ENCODE results near the gene PNISR.

Gene PNISR

GRCh38 chr6:99353126-99353525, 72.0 kb downstream of the PNISR start:
- Histone ChIP-seq H3K9me3 (replicated peaks; ENCODE audit: insufficient read depth, low read length) (no peaks in the 10 kb centered on the region), H3K36me3 (replicated peaks; ENCODE audit: insufficient read depth, low read length) (no peaks in the 10 kb centered on the region), H3K4me3 (ENCODE audit: low read length) (no peak overlapping the region), H3K27me3 (replicated peaks; ENCODE audit: insufficient read depth, low read length) (no peaks in the 10 kb centered on the region), H3K9ac (ENCODE audit: low read length) (no peak overlapping the region), H3K4me2 (ENCODE audit: low read depth, low read length) (no peak overlapping the region), H3K27ac (ENCODE audit: low read length) (no peak overlapping the region), H4K20me1 (ENCODE audit: insufficient read depth, low read length) (no peaks in the 10 kb centered on the region), H3K4me1 (ENCODE audit: low read length) (no peaks in the 10 kb centered on the region), H2AFZ (ENCODE audit: low read length) (no peak overlapping the region), H3F3A (ENCODE audit: insufficient read depth, low read length) (peaks cover 6% of the 10 kb centered on the region; the same call in 1 of the 2 replicates), H3K79me2 (ENCODE audit: low read length) (no peaks in the 10 kb centered on the region), H3K9me2 (replicated peaks; ENCODE audit: insufficient read depth, low read length) (no peaks in the 10 kb centered on the region)
- TF ChIP-seq CTCF (IDR thresholded peaks at IDR 0.05; ENCODE audit: low read length): no peak
- TF ChIP-seq EZH2phosphoT487 (IDR thresholded peaks at IDR 0.05; ENCODE audit: low read length): no peak
- TF ChIP-seq EZH2 (optimal IDR thresholded peaks at IDR 0.05; ENCODE audit: low read depth, low read length): no peak
- no peak for DNase-seq

- no peaks in the 10 kb centered on the region for H4K20me1 ChIP-seq (ENCODE audit: insufficient read depth, low read length)
- peak overlapping the region; percentile 70; the same call in 1 of the 2 replicates for H2AFZ ChIP-seq (ENCODE audit: low read length)
- H3K4me1 ChIP-seq (ENCODE audit: low read length): no peaks in the 10 kb centered on the region
- no peaks in the 10 kb centered on the region for H3K9me3 ChIP-seq (replicated peaks; ENCODE audit: insufficient read depth, low read length)
- no peaks in the 10 kb centered on the region for H3K9me2 ChIP-seq (replicated peaks; ENCODE audit: insufficient read depth, low read length)
- no peaks in the 10 kb centered on the region for H3K27me3 ChIP-seq (replicated peaks; ENCODE audit: insufficient read depth, low read length)
- peaks cover 6% of the 10 kb centered on the region; the same call in 1 of the 2 replicates for H3F3A ChIP-seq (ENCODE audit: insufficient read depth, low read length)
- H3K27ac ChIP-seq (ENCODE audit: low read length): no peak overlapping the region
- H3K4me3 ChIP-seq (ENCODE audit: low read length): peak overlapping the region; percentile 73
- H3K79me2 ChIP-seq (ENCODE audit: low read length): no peaks in the 10 kb centered on the region
- TF ChIP-seq CTCF (IDR thresholded peaks at IDR 0.05; ENCODE audit: low read length) (no peak), EZH2phosphoT487 (IDR thresholded peaks at IDR 0.05; ENCODE audit: low read length) (no peak), EZH2 (optimal IDR thresholded peaks at IDR 0.05; ENCODE audit: low read depth, low read length) (no peak)
- H3K4me2 ChIP-seq (ENCODE audit: low read depth, low read length): peak overlapping the region; percentile 94
- no peaks in the 10 kb centered on the region for H3K36me3 ChIP-seq (replicated peaks; ENCODE audit: insufficient read depth, low read length)
- no peak for DNase-seq
- H3K9ac ChIP-seq (ENCODE audit: low read length): no peak overlapping the region
Measured at GRCh38 chr6:99350573-99350972, 74.5 kb downstream of the PNISR start.

GRCh38 chr6:99349171-99350141, 75.7 kb downstream of the PNISR start, which contains the start of gene FAXC:
TSS of gene FAXC (minus strand) at chr6:99349674. CDS start at chr6:99349372, 302 bp downstream.
- peak; percentile 43 for DNase-seq
- Histone ChIP-seq H3K27me3 (replicated peaks; ENCODE audit: insufficient read depth, low read length) (no peaks in the 10 kb centered on the region), H3K9ac (ENCODE audit: low read length) (peak within 1 kb of the TSS; percentile 34; the same call in 1 of the 2 replicates), H3K4me1 (ENCODE audit: low read length) (no peaks in the 10 kb centered on the region), H3F3A (ENCODE audit: insufficient read depth, low read length) (peaks cover 6% of the 10 kb centered on the region; the same call in 1 of the 2 replicates), H3K79me2 (ENCODE audit: low read length) (no peaks in the 10 kb centered on the region), H4K20me1 (ENCODE audit: insufficient read depth, low read length) (no peaks in the 10 kb centered on the region), H3K9me3 (replicated peaks; ENCODE audit: insufficient read depth, low read length) (no peaks in the 10 kb centered on the region), H3K27ac (ENCODE audit: low read length) (no peak within 1 kb of the TSS), H3K36me3 (replicated peaks; ENCODE audit: insufficient read depth, low read length) (no peaks in the 10 kb centered on the region), H3K4me3 (ENCODE audit: low read length) (peak within 1 kb of the TSS; percentile 73), H3K4me2 (ENCODE audit: low read depth, low read length) (peak within 1 kb of the TSS; percentile 94), H2AFZ (ENCODE audit: low read length) (peak within 1 kb of the TSS; percentile 70), H3K9me2 (replicated peaks; ENCODE audit: insufficient read depth, low read length) (no peaks in the 10 kb centered on the region)
- TF ChIP-seq EZH2 (optimal IDR thresholded peaks at IDR 0.05; ENCODE audit: low read depth, low read length): no peak
- TF ChIP-seq CTCF (IDR thresholded peaks at IDR 0.05; ENCODE audit: low read length): peak; percentile 32
